ENCODE results near the gene HDAC4. TPM values are rescaled to one million over a fixed set of nuclear protein-coding genes. Genes with fewer than 3 reads are reported as not detected.

The HDAC4 gene
- total and polyA plus RNA-seq, 5 donors = 7.8 to 29.1 (median 22.5) TPM

DNA sequence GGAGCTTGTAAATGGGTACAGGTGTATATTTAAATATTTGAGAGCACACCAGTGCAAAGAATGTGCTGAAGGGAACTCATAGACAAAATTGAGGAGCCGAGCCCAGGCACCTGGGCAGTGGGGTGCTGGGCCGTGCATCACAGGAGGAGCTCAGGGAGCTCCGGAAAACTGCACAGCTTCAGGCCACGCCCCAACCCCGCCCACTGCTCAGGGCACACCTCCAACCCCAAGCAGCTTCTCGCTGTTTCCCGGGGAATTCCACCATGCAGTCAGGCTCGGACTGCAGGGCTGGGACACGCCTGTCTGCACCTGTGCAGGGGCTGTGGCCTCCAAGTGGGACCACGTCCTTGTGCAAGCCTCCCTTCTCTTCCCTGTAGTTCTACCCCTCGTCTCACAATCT lies 243.0 kb downstream of the HDAC4 start:
- 62% methylated on average over 11 of the region's 11 CpGs for WGBS
- DNase-seq (no peak), ATAC-seq (peak in 1 of 2 donors; percentile 9)
- Histone ChIP-seq H3K9me3 (ENCODE audit: control insufficient read depth, low read length) (no peaks in the 10 kb centered on the region), H3K27me3 (ENCODE audit: control insufficient read depth, insufficient read depth) (no peaks in the 10 kb centered on the region), H3K27ac (ENCODE audit: low read length) (no peak overlapping the region), H3K4me1 (ENCODE audit: control insufficient read depth, insufficient read depth, low read length) (no peaks in the 10 kb centered on the region), H3K4me3 (ENCODE audit: low read length) (no peak overlapping the region)
- intact Hi-C loops (cut with DNase I) = no loop called here

DNA sequence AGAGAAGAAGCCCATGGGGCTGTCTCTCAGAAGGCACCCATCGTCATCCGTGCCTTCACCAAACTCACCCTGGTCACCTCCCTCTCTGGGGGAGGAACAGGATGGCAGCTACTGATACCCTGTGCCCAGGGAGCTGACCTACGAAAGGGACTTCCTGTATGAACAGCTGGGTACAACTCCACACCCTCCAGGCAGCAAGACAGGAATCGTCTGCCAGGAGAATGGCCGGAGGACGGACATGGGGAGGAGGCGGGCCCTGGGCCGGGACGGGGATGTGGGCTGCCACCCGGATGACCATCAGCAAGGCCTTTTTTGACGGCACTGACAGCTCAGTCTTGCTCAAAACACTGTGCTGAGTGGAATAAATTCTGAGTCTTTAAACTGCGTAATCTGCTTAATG lies 243.6 kb downstream of the HDAC4 start:
- H3K4me3 ChIP-seq (ENCODE audit: low read length) = no peak overlapping the region
- H3K9me3 ChIP-seq (ENCODE audit: control insufficient read depth, low read length) = no peaks in the 10 kb centered on the region
- intact Hi-C loops (cut with DNase I) = no loop called here
- no peaks in the 10 kb centered on the region for H3K27me3 ChIP-seq (ENCODE audit: control insufficient read depth, insufficient read depth)
- ATAC-seq = peak in 1 of 2 donors; percentile 42
- no peak overlapping the region for H3K27ac ChIP-seq (ENCODE audit: low read length)
- no peak for DNase-seq
- WGBS = 57% methylated on average over 12 of the region's 12 CpGs
- H3K4me1 ChIP-seq (ENCODE audit: control insufficient read depth, insufficient read depth, low read length) = peaks cover 2% of the 10 kb centered on the region

DNA sequence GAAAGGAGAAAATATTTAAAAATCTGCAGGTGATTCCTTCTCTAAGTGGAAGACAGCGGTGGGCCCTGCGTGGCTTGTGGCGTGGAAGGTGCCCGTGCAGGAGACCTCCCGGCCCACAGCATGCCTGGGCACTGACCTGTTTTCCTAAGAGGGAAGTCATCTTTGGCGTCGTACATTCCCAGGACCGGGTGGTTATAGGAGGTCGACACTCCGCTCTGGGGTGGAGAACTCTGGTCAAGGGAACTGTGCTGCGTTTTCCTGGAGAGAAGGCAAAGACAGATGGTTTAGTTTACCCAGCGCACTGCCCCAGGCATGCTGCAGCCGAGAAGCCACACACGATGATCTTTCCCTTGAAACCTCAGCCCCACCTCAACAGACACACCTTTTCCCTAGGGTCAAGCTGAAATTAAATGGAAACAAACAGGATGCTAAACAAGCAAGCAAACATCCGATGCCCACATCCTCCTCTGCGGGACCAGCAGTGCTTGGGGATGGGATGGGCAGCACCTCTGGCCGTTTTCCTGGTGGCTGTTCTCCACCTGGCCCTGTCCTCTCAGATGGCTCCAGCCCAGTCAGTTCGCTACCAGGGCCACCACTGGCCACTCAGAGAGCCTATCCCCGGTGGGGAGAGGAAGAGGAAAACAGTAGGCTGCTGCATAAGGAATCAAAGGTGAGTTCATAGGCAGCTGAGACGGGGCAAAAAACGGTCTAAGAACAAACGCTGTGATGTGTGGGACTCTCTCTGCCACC lies 244.1 kb downstream of the HDAC4 start:
- Histone ChIP-seq H3K27me3 (ENCODE audit: control insufficient read depth, insufficient read depth) (no peaks in the 10 kb centered on the region), H3K27ac (ENCODE audit: low read length) (no peak overlapping the region), H3K4me3 (ENCODE audit: low read length) (no peak overlapping the region), H3K9me3 (ENCODE audit: control insufficient read depth, low read length) (no peaks in the 10 kb centered on the region), H3K4me1 (ENCODE audit: control insufficient read depth, insufficient read depth, low read length) (peaks cover 3% of the 10 kb centered on the region)
- intact Hi-C loops (cut with DNase I) = no loop called here
- no peak for DNase-seq
- no peak for ATAC-seq
- 86% methylated on average over 22 of the region's 22 CpGs for WGBS

DNA sequence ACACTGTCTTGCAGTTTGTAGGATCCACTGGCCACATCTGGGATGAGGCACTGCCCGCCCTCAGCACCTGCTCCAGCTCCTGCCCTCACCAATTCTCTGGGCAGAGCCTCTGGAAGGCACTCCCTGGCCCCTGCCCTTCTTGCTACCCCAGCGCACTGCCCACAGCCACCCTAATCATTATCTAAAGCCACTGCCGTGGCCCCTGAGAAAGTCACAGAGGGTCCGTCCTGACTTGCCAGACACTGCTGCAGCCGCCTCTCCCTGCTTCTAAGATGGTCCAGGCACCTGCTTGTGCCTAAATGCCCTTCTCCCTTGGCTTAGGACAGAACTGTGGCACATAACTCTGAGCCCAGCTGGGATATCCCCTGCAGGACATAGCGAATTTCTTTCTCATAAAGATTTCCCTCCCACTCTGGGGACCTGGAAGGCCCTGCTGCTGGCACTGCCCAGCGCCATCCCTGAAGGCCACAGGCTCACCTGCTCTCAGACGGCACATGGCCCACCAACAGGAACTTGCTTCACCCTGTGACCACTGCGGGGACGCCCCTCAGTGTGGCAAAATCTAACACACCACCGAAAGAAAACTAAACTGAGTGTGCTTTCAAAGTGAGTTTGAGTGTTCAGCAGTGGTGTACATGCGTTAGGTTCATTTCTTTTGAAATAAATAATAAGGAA lies 244.9 kb downstream of the HDAC4 start:
- no peak for ATAC-seq
- no peak overlapping the region for H3K4me3 ChIP-seq (ENCODE audit: low read length)
- intact Hi-C loops (cut with DNase I) = no loop called here
- H3K4me1 ChIP-seq (ENCODE audit: control insufficient read depth, insufficient read depth, low read length) = peaks cover 10% of the 10 kb centered on the region
- no peaks in the 10 kb centered on the region for H3K9me3 ChIP-seq (ENCODE audit: control insufficient read depth, low read length)
- DNase-seq = no peak
- 93% methylated on average over 12 of the region's 12 CpGs for WGBS
- no peaks in the 10 kb centered on the region for H3K27me3 ChIP-seq (ENCODE audit: control insufficient read depth, insufficient read depth)
- no peak overlapping the region for H3K27ac ChIP-seq (ENCODE audit: low read length)

DNA sequence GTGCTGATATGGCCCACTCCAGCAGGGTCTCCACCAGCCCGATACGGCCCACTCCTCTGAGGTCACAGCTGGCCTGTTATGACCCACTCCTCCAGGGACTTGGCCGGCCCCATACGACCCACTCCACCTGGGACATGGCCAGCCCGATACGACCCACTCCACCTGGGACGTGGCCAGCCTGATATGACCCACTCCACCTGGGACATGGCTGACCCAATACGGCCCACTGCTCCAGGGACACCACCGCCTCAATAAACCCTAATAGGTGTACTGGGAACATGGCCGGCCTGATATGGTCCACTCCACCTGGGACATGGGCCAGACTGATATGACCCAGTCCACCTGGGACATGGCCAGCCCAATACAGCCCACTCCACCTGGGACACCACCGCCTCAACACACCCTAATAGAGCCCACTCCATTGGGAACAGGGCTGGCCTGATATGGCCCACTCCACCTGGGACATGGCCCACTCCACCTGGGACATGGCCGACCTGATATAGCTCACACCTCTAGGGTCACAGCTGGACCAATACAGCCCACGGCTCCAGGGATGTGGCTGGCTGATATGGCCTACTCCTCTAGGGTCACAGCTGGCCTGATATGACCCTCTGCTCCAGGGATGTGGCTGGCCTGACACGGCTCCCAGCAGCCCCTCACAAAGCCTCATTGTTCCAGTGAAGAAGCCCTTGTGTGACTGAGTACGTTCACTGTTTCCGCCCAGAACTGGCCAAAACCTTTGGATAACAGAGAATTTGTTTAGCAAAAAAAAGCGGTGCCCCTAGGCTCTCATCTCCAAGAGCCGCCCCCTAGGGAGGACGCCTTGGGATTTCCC lies 245.6 kb downstream of the HDAC4 start:
- no peak for ATAC-seq
- no peaks in the 10 kb centered on the region for H3K27me3 ChIP-seq (ENCODE audit: control insufficient read depth, insufficient read depth)
- no peak overlapping the region for H3K27ac ChIP-seq (ENCODE audit: low read length)
- intact Hi-C loops (cut with DNase I) = no loop called here
- no peak overlapping the region for H3K4me3 ChIP-seq (ENCODE audit: low read length)
- WGBS = 87% methylated on average over 19 of the region's 19 CpGs
- H3K4me1 ChIP-seq (ENCODE audit: control insufficient read depth, insufficient read depth, low read length) = peaks cover 11% of the 10 kb centered on the region
- no peaks in the 10 kb centered on the region for H3K9me3 ChIP-seq (ENCODE audit: control insufficient read depth, low read length)
- no peak for DNase-seq

DNA sequence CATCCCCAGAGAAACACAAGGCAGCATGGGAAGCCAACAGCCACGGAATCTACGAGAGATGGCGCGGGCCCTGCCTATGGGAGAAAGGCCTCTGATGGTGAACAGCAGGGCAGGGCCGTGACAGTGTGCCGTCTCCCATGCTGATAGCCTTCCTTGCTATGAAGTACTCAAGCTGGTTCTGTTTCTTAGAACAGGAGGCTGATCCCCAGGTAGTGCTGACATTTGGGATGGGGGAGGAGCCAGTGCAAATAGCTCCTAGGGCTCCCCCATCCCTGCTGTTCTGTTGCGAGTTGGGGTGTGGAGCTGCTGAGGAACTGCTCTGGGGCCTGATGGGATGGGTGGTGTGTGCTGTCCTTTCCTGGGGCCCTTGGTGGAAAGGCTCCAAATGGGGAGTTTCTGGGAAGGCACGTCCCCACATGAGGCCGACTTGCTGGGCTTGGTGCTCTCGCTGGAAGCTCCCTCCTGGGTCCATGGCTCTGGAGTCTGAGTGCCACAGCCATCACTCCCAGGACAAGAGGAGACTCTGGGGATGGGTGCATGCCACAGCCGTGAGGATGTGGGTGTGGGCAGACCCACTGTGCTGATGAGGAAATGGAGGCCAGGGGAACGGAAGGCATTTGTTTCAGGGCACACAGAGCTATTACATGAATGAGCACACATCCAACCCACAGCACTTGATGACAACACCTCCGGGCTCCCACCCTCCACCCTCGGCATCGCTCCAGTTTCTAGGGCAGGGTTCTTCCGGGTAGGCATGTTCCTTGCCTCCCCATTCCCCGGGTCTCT lies 246.8 kb downstream of the HDAC4 start:
- Histone ChIP-seq H3K27ac (ENCODE audit: low read length) (no peak overlapping the region), H3K4me1 (ENCODE audit: control insufficient read depth, insufficient read depth, low read length) (peaks cover 11% of the 10 kb centered on the region), H3K4me3 (ENCODE audit: low read length) (no peak overlapping the region), H3K9me3 (ENCODE audit: control insufficient read depth, low read length) (no peaks in the 10 kb centered on the region), H3K27me3 (ENCODE audit: control insufficient read depth, insufficient read depth) (no peaks in the 10 kb centered on the region)
- DNase-seq (no peak), ATAC-seq (no peak)
- intact Hi-C loops (cut with DNase I) = no loop called here
- 92% methylated on average over 17 of the region's 17 CpGs for WGBS

DNA sequence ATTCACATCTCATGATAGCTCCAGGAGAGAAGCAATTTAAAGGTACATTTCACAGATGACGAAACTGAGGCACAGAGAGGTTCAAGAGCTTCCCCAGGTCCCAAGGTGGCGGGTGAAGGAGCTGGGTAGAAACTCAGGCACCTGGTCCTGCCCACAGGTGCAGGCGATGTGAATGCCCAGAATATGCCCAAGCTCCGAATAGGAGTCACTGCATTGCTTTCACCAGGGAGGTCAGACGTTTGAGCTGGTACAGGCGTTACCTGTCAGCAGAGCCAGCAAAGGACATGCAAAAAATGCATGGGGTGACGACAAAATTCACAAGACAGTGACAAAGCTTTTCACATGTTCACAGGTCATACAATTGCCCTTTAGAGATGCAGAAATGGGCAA lies 247.9 kb downstream of the HDAC4 start:
- ATAC-seq (no peak), DNase-seq (peak in 1 of 3 donors; percentile 18)
- Histone ChIP-seq H3K4me1 (ENCODE audit: control insufficient read depth, insufficient read depth, low read length) (peaks cover 11% of the 10 kb centered on the region), H3K27me3 (ENCODE audit: control insufficient read depth, insufficient read depth) (no peaks in the 10 kb centered on the region), H3K9me3 (ENCODE audit: control insufficient read depth, low read length) (no peaks in the 10 kb centered on the region), H3K27ac (ENCODE audit: low read length) (no peak overlapping the region), H3K4me3 (ENCODE audit: low read length) (no peak overlapping the region)
- WGBS = 92% methylated on average over 7 of the region's 7 CpGs
- intact Hi-C loops (cut with DNase I) = no loop called here

DNA sequence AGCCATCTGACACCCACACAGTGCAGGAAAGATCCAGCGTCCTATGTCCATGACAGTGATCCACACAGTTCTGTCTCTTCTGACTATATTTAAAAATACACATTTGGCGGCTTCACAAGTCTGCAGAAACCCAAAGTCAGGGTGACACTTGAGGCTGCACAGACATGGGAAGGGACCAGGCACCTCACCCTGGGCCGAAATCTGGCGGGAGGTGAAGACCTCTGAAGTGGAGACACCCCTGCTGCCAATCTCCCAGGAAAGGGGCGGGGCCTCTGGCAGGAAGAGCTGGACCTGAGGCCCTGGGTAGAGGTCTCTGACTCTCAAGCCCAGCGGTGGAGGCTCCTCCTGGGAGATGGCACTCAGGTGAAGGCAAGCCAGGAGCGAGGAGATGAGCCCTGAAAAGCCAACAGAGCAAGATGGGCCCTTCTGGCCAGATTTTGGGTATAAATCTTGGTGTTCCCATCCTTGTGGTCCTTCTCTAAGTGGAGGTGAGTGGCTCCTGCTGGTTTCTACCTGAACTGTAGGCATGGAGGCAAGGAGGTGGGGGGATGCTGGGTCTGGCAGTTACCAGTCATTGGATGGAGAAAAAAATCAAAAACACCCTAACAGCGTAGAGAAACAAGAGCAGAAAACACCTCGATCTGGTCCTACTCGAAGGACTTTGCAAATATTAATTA lies 248.4 kb downstream of the HDAC4 start:
- H3K4me1 ChIP-seq (ENCODE audit: control insufficient read depth, insufficient read depth, low read length) = peaks cover 11% of the 10 kb centered on the region
- H3K4me3 ChIP-seq (ENCODE audit: low read length) = no peak overlapping the region
- DNase-seq = peak in 1 of 3 donors; percentile 47
- WGBS = 85% methylated on average over 10 of the region's 10 CpGs
- H3K9me3 ChIP-seq (ENCODE audit: control insufficient read depth, low read length) = no peaks in the 10 kb centered on the region
- H3K27me3 ChIP-seq (ENCODE audit: control insufficient read depth, insufficient read depth) = no peaks in the 10 kb centered on the region
- ATAC-seq = peak; percentile 6 to 38
- peak overlapping the region; percentile 39 for H3K27ac ChIP-seq (ENCODE audit: low read length)
- intact Hi-C loops (cut with DNase I) = no loop called here

DNA sequence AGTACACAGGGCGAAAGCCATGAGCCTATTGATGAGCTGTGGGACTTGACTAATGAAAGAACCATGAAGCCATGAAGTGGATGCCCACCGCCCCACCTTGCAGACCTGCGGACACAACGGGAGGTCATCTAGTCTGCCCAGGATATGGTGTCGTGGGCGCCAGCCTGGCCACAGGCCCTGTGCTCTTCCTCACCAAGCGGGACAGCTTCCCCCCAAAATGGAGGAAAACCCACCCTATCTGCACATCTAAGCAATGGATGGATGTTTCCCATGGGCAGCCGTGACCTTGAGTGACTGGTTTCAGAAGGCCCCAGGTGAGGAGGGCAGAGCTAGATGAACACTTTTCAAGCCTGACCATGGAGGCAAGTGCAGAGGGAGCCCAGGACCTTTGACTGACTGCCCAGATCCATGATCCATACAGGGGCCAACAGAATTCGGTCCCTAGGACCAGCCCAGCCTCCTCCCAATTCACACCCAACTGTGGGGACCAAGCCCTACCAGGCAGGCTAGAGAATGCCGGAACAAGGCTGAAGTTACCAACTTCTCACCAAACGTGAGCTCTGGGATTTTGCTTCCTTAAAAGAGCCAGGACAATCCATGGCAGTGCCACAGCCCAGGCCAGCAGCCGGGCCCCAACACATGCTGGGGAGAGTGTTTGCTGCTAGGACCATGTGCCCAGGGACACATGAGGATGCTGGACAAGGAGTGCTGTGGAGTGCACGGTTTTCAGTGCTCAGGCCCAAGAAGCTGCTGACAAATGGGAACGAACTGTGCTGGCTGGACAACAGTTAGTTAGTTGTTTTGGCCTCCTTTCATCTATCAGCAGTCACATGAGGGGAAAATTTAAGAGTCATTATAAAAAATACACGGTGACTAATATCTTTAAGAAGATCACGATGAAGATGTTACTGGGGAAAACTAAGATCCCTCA lies 249.4 kb downstream of the HDAC4 start:
- peak; percentile 56 to 64 for ATAC-seq
- H3K9me3 ChIP-seq (ENCODE audit: control insufficient read depth, low read length) = no peaks in the 10 kb centered on the region
- intact Hi-C loops (cut with DNase I) = no loop called here

More for the DNA sequence above, 249.4 kb downstream of the HDAC4 start:
- no peak for DNase-seq
- Histone ChIP-seq H3K4me3 (ENCODE audit: low read length) (no peak overlapping the region), H3K27ac (ENCODE audit: low read length) (peak overlapping the region; percentile 28), H3K27me3 (ENCODE audit: control insufficient read depth, insufficient read depth) (no peaks in the 10 kb centered on the region), H3K4me1 (ENCODE audit: control insufficient read depth, insufficient read depth, low read length) (peaks cover 11% of the 10 kb centered on the region)
- 77% methylated on average over 16 of the region's 16 CpGs for WGBS

Data from right cardiac atrium (tissue), 5 donors.